KMS-11 (cell line): ENCODE results near the gene PLCB4.

Experiments used
- H2AFZ ChIP-seq: fragments of 200-600 bp; sonication (generic); 2 replicates; pipeline ENCODE4 v1.6.1; 2016; ENCODE audit warnings: antibody characterized with exemption, mixed run types, low read depth
- H3K27ac ChIP-seq: fragments of 200-600 bp; sonication (generic); 2 replicates; pipeline ENCODE4 v1.6.1; 2016; ENCODE audit warnings: mild to moderate bottlenecking, mixed run types
- H3K27me3 ChIP-seq: fragments of 200-600 bp; sonication (generic); 2 replicates; pipeline ENCODE4 v1.6.1; 2017; ENCODE audit warnings: mild to moderate bottlenecking, low read depth, mixed run types, moderate library complexity; ENCODE audit not compliant: insufficient read depth
- H3K36me3 ChIP-seq: fragments of 200-600 bp; sonication (generic); 2 replicates; pipeline ENCODE4 v1.6.1; 2017; ENCODE audit warnings: mild to moderate bottlenecking, mixed run types; ENCODE audit not compliant: insufficient read depth
- H3K4me1 ChIP-seq: fragments of 200-600 bp; sonication (generic); 2 replicates; pipeline ENCODE4 v1.6.1; 2016; ENCODE audit warnings: mild to moderate bottlenecking, low read depth, mixed run types; ENCODE audit not compliant: poor library complexity, severe bottlenecking
- H3K4me2 ChIP-seq: fragments of 200-600 bp; sonication (generic); 2 replicates; pipeline ENCODE4 v1.7.0; 2016; ENCODE audit warnings: mild to moderate bottlenecking, mixed run types
- H3K4me3 ChIP-seq: fragments of 200-600 bp; sonication (generic); IDR thresholded peaks from 2 replicates; pipeline ENCODE4 v1.6.1; 2017; ENCODE audit warnings: low read depth, low read length, mixed read lengths; ENCODE audit not compliant: insufficient read depth
- H3K79me2 ChIP-seq: fragments of 200-600 bp; sonication (generic); 2 replicates; pipeline ENCODE4 v1.6.1; 2016; ENCODE audit warnings: low read depth, mixed run types; ENCODE audit not compliant: insufficient read depth
- H3K9ac ChIP-seq: fragments of 200-600 bp; sonication (generic); 2 replicates; pipeline ENCODE4 v1.6.1; 2016; ENCODE audit warnings: mild to moderate bottlenecking, mixed run types
- H4K20me1 ChIP-seq: fragments of 200-600 bp; sonication (generic); 2 replicates; pipeline ENCODE4 v1.6.1; 2016; ENCODE audit warnings: mild to moderate bottlenecking, mixed run types; ENCODE audit not compliant: insufficient read depth
- TF ChIP-seq, protein P1 (sequence below): fragments of 200-600 bp; sonication (generic); conservative IDR thresholded peaks from 2 replicates; pipeline ENCODE4 v1.6.1; 2017; ENCODE audit warnings: low read depth, mild to moderate bottlenecking, antibody characterized with exemption, low read length, moderate library complexity, mixed read lengths

Gene PLCB4

DNA sequence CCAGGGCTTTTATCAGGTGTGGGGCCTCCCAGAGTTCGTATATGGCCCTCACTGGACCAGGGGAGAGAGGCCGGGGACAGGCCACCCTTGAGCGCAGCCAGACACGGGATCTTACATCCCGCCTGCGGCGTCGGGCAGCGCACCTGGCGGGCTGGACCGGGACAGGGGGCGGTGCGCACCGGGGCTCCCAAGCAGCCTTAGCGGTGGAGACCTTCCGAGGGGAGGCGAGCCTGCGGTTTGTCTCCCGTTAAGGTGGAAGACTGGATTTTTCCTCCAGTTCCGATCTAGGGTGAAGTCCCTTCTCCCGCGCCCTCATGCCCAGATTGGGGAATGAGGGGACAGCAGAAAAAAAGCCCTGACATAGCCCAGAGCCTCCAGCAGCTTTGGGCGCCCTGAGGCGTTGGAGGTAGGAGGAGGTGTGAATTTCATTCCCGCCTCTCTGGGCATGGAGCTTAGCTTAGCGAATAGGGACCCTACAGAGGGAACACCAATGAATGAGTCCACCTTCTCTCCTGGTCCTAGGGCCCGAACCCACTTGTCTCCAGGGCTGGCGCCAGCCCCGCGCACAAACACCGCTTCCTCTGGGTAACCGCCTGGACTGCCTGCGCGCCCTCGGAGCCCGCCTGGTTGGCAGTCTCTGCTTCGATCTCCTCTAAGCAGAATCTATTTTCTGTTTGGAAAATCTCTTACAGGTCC lies 438.8 kb downstream of the PLCB4 start:
- Histone ChIP-seq H3K4me3 (no peak overlapping the region), H3K9ac (no peak overlapping the region), H3K27me3 (no peaks in the 10 kb centered on the region), H3K36me3 (no peaks in the 10 kb centered on the region), H3K27ac (no peak overlapping the region), H3K4me2 (no peak overlapping the region), H2AFZ (no peak overlapping the region), H4K20me1 (no peaks in the 10 kb centered on the region), H3K79me2 (no peaks in the 10 kb centered on the region), H3K4me1 (peaks cover 34% of the 10 kb centered on the region)
- TF ChIP-seq, protein P1, sequence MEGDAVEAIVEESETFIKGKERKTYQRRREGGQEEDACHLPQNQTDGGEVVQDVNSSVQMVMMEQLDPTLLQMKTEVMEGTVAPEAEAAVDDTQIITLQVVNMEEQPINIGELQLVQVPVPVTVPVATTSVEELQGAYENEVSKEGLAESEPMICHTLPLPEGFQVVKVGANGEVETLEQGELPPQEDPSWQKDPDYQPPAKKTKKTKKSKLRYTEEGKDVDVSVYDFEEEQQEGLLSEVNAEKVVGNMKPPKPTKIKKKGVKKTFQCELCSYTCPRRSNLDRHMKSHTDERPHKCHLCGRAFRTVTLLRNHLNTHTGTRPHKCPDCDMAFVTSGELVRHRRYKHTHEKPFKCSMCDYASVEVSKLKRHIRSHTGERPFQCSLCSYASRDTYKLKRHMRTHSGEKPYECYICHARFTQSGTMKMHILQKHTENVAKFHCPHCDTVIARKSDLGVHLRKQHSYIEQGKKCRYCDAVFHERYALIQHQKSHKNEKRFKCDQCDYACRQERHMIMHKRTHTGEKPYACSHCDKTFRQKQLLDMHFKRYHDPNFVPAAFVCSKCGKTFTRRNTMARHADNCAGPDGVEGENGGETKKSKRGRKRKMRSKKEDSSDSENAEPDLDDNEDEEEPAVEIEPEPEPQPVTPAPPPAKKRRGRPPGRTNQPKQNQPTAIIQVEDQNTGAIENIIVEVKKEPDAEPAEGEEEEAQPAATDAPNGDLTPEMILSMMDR: no peak

DNA sequence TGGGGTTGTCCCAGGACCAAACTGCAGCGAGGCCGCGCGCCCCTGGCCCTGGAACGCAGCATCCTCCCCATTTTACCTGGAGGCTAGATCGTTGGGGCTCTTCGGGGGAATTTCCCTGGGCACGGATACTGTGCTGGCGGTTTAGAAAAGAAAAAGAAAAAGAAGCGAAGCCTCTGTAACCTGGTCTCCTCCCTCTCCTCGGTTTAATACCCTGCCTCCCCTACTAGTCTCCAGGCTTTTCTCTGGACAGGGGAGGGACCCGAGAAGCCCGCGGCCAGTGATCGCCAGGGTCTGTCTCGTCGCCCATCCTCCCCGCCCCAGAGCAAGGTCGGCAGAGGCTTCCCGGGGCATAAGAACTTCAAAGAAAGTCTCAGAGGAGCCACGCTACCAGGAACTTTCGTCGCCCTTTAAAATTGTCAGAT lies 439.4 kb downstream of the PLCB4 start:
- Histone ChIP-seq H3K4me1 (peaks cover 40% of the 10 kb centered on the region), H3K27me3 (no peaks in the 10 kb centered on the region), H3K4me3 (no peak overlapping the region), H3K4me2 (no peak overlapping the region), H3K27ac (no peak overlapping the region), H3K36me3 (no peaks in the 10 kb centered on the region), H2AFZ (no peak overlapping the region), H4K20me1 (no peaks in the 10 kb centered on the region), H3K9ac (no peak overlapping the region), H3K79me2 (no peaks in the 10 kb centered on the region)
- TF ChIP-seq, protein P1: no peak

DNA sequence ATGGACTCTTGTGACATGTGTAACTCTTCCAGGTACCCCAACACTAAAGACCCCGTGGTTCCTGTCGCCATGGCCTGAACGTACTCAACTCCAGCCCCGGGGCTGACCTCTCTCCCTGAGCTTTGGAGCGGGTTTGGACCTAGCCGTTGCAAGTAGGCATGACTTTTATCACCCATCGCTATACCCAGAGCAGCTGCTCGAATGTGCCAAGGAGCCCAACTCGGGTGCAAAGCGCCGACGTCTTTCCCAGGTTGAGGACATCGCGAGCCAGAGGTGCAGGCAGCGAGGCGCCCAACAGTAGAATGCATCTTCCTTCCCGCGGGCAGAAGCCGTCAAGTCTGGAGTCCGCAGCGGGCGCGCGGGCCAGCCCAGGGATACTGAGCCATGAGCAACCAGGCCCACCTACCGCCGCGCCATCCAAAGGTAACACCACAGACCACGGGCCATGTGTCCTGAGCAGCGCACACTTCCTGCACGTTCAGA lies 439.9 kb downstream of the PLCB4 start:
- H3K4me3 ChIP-seq: no peak overlapping the region
- TF ChIP-seq, protein P1: no peak
- H3K79me2 ChIP-seq: no peaks in the 10 kb centered on the region
- no peak overlapping the region for H3K9ac ChIP-seq
- peaks cover 40% of the 10 kb centered on the region for H3K4me1 ChIP-seq
- H2AFZ ChIP-seq: no peak overlapping the region
- no peaks in the 10 kb centered on the region for H4K20me1 ChIP-seq
- H3K36me3 ChIP-seq: no peaks in the 10 kb centered on the region
- no peak overlapping the region for H3K4me2 ChIP-seq
- no peak overlapping the region for H3K27ac ChIP-seq
- H3K27me3 ChIP-seq: no peaks in the 10 kb centered on the region

DNA sequence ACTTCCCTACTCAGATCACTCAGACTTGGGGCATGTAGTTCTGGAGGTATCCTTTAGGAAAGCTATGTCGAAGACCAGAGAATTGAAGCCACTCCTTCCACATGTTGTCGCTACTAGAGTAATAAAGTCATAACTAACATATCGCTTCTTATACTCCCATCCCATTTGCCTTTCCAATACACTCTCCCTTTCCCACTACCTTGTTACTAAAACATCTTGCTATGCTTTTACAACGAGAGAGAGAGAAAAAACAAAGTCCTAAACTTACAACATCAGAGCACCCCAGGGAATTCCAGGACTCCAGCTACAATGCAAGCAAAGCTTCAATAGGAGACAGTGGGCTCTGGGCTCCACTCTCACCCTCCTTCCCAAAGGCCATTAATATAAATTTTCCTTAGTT lies 440.4 kb downstream of the PLCB4 start:
- no peak overlapping the region for H3K4me3 ChIP-seq
- H3K4me2 ChIP-seq: no peak overlapping the region

More for the DNA sequence above, 440.4 kb downstream of the PLCB4 start:
- TF ChIP-seq, protein P1: no peak
- Histone ChIP-seq H3K27ac (no peak overlapping the region), H3K36me3 (no peaks in the 10 kb centered on the region), H4K20me1 (no peaks in the 10 kb centered on the region), H3K79me2 (no peaks in the 10 kb centered on the region), H3K9ac (no peak overlapping the region), H3K27me3 (no peaks in the 10 kb centered on the region), H2AFZ (no peak overlapping the region), H3K4me1 (peaks cover 40% of the 10 kb centered on the region)
